ENCODE results near the gene LRRC27.
"Not testable (repeated sequence)": the region's sequence is repeated elsewhere in the genome, so short reads cannot be mapped to it uniquely, and the experiment has no call there.

Gene LRRC27

DNA sequence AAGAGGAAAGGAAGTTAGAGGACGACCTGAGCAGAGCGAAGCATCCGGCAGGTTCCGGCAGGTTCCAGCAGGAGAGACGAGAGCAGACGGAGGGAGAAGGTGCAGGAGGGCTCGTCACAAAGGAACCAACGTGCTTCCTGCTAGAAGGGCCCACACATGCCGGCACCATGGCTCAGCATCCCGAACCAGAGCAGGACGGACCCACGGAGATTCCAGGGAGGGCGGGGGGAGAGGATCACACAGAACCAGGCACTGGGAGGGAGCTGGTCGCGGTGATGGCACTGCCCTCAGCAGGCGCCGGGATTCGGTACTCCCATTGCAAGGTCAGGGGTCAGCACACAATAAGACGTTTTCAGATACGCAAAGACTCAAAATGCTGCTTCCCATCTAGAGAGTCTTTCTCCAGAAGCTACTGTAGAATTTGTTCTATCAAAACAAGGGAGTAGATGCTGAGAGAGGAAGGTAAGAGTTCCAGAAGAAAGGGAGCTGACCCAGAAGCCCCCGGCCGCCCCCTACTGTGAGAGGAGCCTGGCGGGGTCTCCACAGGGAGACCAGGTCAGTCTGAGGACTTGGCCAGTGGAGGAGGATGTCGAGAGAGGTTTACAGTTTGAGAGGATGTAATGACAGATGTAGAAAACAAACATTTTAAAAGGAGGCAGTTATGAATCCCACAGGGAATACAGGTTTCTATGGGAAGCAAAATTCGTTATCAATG, 41.4 kb downstream of the LRRC27 start:
- H3K27ac ChIP-seq (ENCODE audit: low read depth, low read length), result no peak overlapping the region
- no peak overlapping the region for H3K4me3 ChIP-seq (ENCODE audit: low read length)
- no peak overlapping the region for H3K9ac ChIP-seq (ENCODE audit: low read length)
- H3K4me1 ChIP-seq (ENCODE audit: control insufficient read depth, insufficient read depth, low read length), result no peaks in the 10 kb centered on the region
- H3K27me3 ChIP-seq (ENCODE audit: control insufficient read depth, insufficient read depth, low read length), result no peaks in the 10 kb centered on the region
- H3K36me3 ChIP-seq (ENCODE audit: control insufficient read depth, insufficient read depth, low read length), result no peaks in the 10 kb centered on the region

DNA sequence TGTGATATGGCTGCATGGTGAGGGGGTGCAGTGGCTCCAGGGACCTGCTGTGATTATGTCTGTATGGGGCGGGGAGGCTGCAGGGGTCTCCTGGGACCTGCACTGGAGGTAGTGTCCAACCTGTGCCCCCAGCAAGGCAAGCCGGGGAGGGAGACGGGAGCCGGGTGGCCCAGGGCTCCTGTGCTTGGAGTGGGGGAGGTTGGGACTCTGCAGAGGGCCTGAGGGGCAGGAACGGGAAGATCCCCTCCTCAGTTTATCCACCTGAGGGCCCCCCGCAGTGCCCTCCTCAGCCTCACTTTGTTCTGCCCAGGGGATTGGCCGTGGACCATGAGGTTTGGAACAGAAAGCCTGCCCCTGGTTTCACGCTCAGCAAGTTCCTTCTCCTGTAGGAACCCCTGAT, 42.2 kb downstream of the LRRC27 start:
- H3K4me1 ChIP-seq (ENCODE audit: control insufficient read depth, insufficient read depth, low read length), result no peaks in the 10 kb centered on the region
- no peak overlapping the region for H3K9ac ChIP-seq (ENCODE audit: low read length)
- no peak overlapping the region for H3K27ac ChIP-seq (ENCODE audit: low read depth, low read length)
- no peaks in the 10 kb centered on the region for H3K27me3 ChIP-seq (ENCODE audit: control insufficient read depth, insufficient read depth, low read length)
- no peak overlapping the region for H3K4me3 ChIP-seq (ENCODE audit: low read length)
- H3K36me3 ChIP-seq (ENCODE audit: control insufficient read depth, insufficient read depth, low read length), result peaks cover 3% of the 10 kb centered on the region

DNA sequence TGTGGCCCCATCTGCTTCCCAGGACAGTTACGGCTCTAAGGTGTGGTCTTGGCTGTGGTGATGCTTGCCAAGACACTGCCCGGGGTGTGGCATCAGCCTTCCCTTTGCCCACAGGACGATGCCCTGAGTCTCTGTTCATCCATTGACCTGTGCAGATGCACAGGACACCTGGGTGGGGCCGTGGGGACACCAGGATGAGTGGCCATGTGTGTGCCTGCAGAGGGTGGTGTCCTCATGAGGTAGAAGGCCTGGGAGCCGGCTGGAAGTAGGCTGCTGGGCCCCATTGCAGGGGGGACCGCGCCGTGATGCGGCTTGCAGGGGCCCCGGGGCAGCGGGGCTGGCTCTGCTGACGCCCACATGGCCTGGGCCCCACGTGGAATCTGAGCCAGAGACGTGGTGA, 42.6 kb downstream of the LRRC27 start:
- no peak overlapping the region for H3K27ac ChIP-seq (ENCODE audit: low read depth, low read length)
- no peak overlapping the region for H3K9ac ChIP-seq (ENCODE audit: low read length)
- H3K27me3 ChIP-seq (ENCODE audit: control insufficient read depth, insufficient read depth, low read length), result no peaks in the 10 kb centered on the region
- peaks cover 3% of the 10 kb centered on the region for H3K36me3 ChIP-seq (ENCODE audit: control insufficient read depth, insufficient read depth, low read length)
- H3K4me1 ChIP-seq (ENCODE audit: control insufficient read depth, insufficient read depth, low read length), result no peaks in the 10 kb centered on the region
- no peak overlapping the region for H3K4me3 ChIP-seq (ENCODE audit: low read length)

DNA sequence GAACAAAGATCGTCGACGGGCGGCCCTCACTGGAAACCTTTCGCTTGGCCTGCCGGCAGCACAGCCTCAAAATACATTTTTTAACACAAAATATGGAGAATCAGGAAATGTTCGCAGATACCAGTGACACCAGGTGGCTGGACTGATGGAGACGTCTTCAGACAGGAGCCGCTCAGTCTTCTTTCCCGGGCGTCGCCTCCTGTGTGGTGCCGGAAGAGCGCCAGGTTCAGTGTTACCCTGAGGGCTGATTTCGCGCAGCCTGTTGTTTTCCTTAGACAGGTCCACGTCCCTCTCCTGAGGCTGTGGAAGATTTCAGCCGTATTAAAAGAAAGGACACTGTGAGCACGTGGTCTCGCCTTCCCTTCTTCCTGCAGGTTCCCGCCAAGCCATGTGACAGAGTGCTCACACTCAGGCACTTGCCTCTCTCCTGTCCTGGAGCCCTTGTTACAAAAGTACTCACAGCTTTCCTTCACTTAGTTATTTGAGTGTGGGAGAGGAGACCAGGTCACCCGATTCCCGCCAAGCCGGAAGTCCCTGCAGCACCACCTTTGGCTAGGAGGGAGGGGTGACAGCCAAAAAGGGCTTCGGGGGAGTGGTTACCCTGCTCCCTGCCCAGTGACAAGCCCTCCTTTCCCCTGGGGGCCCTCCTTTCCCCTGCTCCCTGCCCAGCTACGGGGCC, 43.3 kb downstream of the LRRC27 start:
- H3K4me3 ChIP-seq (ENCODE audit: low read length), result no peak overlapping the region

DNA sequence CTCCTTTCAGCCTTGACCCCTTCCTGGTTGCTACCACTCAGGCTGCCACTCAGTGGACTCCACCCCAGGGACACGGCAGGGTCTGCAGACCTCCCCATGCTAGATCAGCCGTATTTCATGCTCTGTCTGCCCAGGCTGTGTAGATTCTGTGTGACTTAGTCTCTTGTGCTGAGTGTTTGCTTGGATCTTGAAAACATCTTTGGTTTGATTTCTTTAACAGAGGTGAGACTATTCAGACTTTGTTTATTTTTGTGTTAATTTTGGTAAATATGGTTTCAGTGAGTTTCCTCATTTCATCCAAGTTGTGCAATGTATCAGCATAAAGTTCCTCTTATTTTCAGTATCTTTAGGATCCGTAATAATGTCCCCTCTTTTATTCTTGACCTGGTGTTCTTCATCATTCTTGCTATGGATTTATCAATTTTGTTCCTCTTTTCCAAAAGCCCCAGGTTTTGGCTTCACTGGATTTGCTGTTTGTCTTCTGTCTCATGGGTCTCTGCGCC, 43.9 kb downstream of the LRRC27 start:
- Histone ChIP-seq H3K9ac (ENCODE audit: low read length) (no peak overlapping the region), H3K27me3 (ENCODE audit: control insufficient read depth, insufficient read depth, low read length) (no peaks in the 10 kb centered on the region), H3K4me1 (ENCODE audit: control insufficient read depth, insufficient read depth, low read length) (no peaks in the 10 kb centered on the region), H3K4me3 (ENCODE audit: low read length) (no peak overlapping the region), H3K36me3 (ENCODE audit: control insufficient read depth, insufficient read depth, low read length) (peaks cover 3% of the 10 kb centered on the region), H3K27ac (ENCODE audit: low read depth, low read length) (no peak overlapping the region)

More for the DNA sequence above, 43.3 kb downstream of the LRRC27 start:
- Histone ChIP-seq H3K9ac (ENCODE audit: low read length) (no peak overlapping the region), H3K36me3 (ENCODE audit: control insufficient read depth, insufficient read depth, low read length) (peaks cover 3% of the 10 kb centered on the region), H3K27ac (ENCODE audit: low read depth, low read length) (no peak overlapping the region), H3K4me1 (ENCODE audit: control insufficient read depth, insufficient read depth, low read length) (no peaks in the 10 kb centered on the region), H3K27me3 (ENCODE audit: control insufficient read depth, insufficient read depth, low read length) (no peaks in the 10 kb centered on the region)

DNA sequence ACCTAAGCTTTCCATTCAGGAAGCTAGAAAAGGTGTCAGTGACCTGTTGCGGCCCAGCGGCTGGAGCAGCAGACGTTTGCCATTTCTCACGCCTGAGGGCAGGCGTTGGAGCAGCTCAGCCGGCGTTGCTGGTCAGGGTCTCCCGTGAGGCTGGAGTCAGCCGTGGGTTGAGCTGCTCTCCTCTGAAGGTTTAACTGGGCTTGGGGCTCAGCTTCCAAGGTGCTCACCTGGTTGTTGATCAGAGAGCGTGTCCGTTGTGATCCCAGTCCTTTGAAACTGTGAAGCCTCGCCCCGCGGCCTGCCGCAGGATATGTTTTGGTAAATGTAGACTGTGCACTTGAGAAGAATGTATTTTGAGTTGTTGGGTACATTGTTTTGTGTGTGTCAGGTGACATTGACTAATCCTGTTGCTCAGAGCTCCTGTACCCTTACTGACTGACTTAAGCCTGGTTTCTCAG, 44.4 kb downstream of the LRRC27 start:
- Histone ChIP-seq H3K27ac (ENCODE audit: low read depth, low read length) (no peak overlapping the region), H3K9ac (ENCODE audit: low read length) (no peak overlapping the region)

DNA sequence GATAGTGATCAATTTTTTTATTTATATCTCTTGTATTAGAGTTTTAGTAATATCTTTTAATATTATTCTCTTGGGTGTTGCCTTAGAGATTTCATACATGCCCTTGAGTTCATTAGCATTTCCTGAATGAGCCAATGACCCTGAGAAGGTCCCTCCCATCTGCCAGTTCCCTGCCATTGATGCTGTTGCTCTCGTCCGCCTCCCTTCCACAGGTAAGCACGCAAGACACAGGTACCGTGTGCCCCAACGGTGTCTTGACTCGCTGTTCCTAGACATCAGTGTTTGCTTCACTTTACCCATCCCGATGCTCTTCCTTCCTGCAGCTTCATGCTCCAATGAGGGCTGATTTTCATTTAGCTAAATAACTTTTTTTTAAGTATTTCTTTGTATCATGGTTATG, 45.3 kb downstream of the LRRC27 start:
- Histone ChIP-seq H3K9ac (ENCODE audit: low read length) (no peak overlapping the region), H3K4me3 (ENCODE audit: low read length) (no peak overlapping the region), H3K27me3 (ENCODE audit: control insufficient read depth, insufficient read depth, low read length) (no peaks in the 10 kb centered on the region), H3K27ac (ENCODE audit: low read depth, low read length) (no peak overlapping the region), H3K36me3 (ENCODE audit: control insufficient read depth, insufficient read depth, low read length) (peaks cover 3% of the 10 kb centered on the region), H3K4me1 (ENCODE audit: control insufficient read depth, insufficient read depth, low read length) (no peaks in the 10 kb centered on the region)

More for the DNA sequence above, 44.4 kb downstream of the LRRC27 start:
- no peaks in the 10 kb centered on the region for H3K4me1 ChIP-seq (ENCODE audit: control insufficient read depth, insufficient read depth, low read length)
- no peak overlapping the region for H3K4me3 ChIP-seq (ENCODE audit: low read length)
- peaks cover 3% of the 10 kb centered on the region for H3K36me3 ChIP-seq (ENCODE audit: control insufficient read depth, insufficient read depth, low read length)
- no peaks in the 10 kb centered on the region for H3K27me3 ChIP-seq (ENCODE audit: control insufficient read depth, insufficient read depth, low read length)

DNA sequence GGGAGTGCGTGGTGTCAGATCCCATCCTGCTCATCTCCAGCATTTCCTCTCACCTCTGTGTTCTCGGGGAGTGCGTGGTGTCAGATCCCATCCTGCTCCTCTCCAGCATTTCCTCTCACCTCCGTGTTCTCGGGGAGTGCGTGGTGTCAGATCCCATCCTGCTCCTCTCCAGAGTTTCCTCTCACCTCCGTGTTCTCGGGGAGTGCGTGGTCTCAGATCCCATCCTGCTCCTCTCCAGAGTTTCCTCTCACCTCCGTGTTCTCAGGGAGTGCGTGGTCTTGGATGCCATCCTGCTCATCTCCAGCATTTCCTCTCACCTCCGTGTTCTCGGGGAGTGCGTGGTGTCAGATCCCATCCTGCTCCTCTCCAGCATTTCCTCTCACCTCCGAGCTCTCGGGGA, 47.0 kb downstream of the LRRC27 start:
- H3K36me3 ChIP-seq (ENCODE audit: control insufficient read depth, insufficient read depth, low read length); H3K4me1 ChIP-seq (ENCODE audit: control insufficient read depth, insufficient read depth, low read length); H3K4me3 ChIP-seq (ENCODE audit: low read length); H3K9ac ChIP-seq (ENCODE audit: low read length); H3K27ac ChIP-seq (ENCODE audit: low read depth, low read length); H3K27me3 ChIP-seq (ENCODE audit: control insufficient read depth, insufficient read depth, low read length): not testable (repeated sequence)

DNA sequence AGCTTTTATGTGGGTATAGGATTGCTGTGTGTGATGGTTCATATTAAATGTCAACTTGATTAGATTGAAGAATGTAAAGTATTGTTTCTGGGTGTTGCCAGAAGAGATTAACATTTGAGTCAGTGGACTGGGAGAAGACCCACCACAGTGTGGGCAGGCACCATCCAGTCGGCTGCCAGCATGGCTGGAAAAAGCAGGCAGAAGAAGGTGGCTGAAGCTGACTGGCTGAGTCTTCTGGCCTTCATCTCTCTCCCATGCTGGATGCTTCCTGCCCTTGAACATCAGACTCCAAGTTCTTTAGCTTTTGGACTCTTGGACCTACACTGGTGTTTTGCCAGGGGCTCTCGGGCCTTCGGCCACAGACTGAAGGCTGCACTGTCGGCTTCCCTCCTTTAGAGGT, 49.0 kb downstream of the LRRC27 start:
- not testable (repeated sequence) for H3K4me1 ChIP-seq (ENCODE audit: control insufficient read depth, insufficient read depth, low read length); H3K4me3 ChIP-seq (ENCODE audit: low read length); H3K36me3 ChIP-seq (ENCODE audit: control insufficient read depth, insufficient read depth, low read length); H3K9ac ChIP-seq (ENCODE audit: low read length); H3K27ac ChIP-seq (ENCODE audit: low read depth, low read length); H3K27me3 ChIP-seq (ENCODE audit: control insufficient read depth, insufficient read depth, low read length)

DNA sequence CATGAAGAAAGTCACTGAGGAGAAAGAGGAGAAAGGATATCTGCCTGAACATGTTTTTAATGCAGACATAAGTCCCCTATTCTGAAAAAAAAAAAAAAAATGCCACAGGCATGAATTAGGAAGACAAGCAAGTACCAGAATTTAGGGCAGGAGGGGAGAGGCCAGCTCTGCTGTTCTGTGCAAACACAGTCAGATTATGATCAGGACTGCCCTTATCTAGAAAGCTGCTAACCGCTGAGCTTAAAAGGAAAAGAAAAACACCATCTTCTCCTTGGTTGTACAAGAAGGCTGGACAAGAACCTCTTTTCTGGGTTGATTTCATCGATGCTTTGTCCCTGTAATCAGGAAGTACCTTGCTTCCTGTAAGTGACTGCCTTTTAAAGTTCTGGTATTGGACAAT, 49.7 kb downstream of the LRRC27 start:
- Histone ChIP-seq H3K27me3 (ENCODE audit: control insufficient read depth, insufficient read depth, low read length) (no peaks in the 10 kb centered on the region), H3K27ac (ENCODE audit: low read depth, low read length) (no peak overlapping the region), H3K4me3 (ENCODE audit: low read length) (no peak overlapping the region), H3K4me1 (ENCODE audit: control insufficient read depth, insufficient read depth, low read length) (no peaks in the 10 kb centered on the region), H3K9ac (ENCODE audit: low read length) (no peak overlapping the region), H3K36me3 (ENCODE audit: control insufficient read depth, insufficient read depth, low read length) (peaks cover 3% of the 10 kb centered on the region)

DNA sequence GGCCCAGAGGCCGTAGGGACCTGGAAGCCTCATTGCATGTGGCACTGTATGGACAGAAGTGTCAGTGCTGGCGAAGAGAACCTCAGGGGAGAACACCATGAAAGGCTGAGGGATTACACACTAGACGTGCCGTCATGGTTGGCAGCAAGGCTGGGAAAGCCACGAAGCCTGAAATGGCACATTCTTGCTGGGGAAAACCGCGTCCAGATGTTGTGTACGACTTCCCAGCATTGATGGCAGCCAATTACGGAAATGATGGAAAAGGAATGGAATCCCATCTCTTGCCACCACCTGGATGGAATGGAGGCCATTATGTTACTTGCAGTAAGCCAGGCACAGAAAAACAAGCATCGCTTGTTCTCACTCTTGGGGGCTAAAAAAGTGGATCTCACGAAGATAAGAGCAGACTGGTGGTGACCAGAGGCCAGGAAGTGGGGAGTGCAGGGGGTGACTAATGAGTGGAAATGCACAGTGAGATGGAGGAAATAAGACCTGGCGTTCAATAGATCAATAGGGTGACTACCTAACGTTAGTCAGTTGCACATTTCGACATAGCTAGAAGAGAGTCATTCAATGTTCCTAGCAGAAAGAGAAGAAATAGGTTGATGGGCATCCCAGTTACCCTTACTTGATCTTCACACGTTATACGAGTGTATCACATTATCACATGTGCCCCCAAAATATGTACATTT, 50.4 kb downstream of the LRRC27 start:
- H3K36me3 ChIP-seq (ENCODE audit: control insufficient read depth, insufficient read depth, low read length), result peaks cover 3% of the 10 kb centered on the region
- no peak overlapping the region for H3K4me3 ChIP-seq (ENCODE audit: low read length)
- no peaks in the 10 kb centered on the region for H3K27me3 ChIP-seq (ENCODE audit: control insufficient read depth, insufficient read depth, low read length)
- no peak overlapping the region for H3K9ac ChIP-seq (ENCODE audit: low read length)
- H3K4me1 ChIP-seq (ENCODE audit: control insufficient read depth, insufficient read depth, low read length), result no peaks in the 10 kb centered on the region
- no peak overlapping the region for H3K27ac ChIP-seq (ENCODE audit: low read depth, low read length)

DNA sequence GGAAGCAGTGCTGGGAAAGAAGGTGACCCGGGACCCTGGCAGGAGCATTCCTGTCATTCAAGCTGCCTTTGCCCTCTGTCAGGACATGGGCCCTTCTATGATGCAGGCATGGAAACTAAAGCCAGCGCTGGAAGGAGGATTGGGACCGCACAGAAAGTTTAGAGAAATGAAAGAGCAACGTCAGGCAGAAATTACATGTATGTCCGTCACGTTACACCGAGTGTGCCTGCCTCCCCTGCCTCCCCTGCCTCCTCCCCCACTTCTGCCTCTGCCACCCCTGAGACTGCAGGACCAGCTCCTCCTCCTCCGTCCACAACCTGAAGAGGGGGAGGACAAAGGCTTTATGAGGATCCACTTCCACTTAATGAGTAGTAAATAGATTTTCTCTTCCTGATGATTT, 51.1 kb downstream of the LRRC27 start:
- no peak overlapping the region for H3K4me3 ChIP-seq (ENCODE audit: low read length)
- H3K4me1 ChIP-seq (ENCODE audit: control insufficient read depth, insufficient read depth, low read length), result no peaks in the 10 kb centered on the region
- H3K27ac ChIP-seq (ENCODE audit: low read depth, low read length), result no peak overlapping the region
- no peaks in the 10 kb centered on the region for H3K27me3 ChIP-seq (ENCODE audit: control insufficient read depth, insufficient read depth, low read length)
- H3K9ac ChIP-seq (ENCODE audit: low read length), result no peak overlapping the region
- peaks cover 3% of the 10 kb centered on the region for H3K36me3 ChIP-seq (ENCODE audit: control insufficient read depth, insufficient read depth, low read length)
